ENCODE results near the gene BEST1.

The BEST1 gene

DNA sequence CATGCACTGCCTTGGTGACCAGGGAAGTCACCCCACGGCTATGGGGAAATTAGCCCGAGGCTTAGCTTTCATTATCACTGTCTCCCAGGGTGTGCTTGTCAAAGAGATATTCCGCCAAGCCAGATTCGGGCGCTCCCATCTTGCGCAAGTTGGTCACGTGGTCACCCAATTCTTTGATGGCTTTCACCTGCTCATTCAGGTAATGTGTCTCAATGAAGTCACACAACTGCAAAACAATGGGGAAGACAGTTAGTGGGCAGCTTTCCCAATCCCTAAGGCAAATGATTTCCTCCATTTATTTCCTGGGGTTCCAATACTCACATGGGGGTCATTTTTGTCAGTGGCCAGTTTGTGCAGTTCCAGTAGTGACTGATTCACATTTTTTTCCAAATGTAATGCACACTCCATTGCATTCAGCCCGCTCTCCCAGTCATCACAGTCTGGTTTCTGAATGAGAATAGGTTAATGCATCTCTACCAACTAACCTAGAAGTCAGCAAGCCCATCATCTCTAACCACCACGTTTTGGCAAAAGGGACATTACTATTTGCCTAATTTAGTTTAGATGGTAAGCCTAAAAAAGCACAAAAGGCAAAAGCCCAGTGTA is 14.6 kb downstream of the BEST1 start:
- peak; percentile 11 for DNase-seq (ENCODE audit: low spot score)

DNA sequence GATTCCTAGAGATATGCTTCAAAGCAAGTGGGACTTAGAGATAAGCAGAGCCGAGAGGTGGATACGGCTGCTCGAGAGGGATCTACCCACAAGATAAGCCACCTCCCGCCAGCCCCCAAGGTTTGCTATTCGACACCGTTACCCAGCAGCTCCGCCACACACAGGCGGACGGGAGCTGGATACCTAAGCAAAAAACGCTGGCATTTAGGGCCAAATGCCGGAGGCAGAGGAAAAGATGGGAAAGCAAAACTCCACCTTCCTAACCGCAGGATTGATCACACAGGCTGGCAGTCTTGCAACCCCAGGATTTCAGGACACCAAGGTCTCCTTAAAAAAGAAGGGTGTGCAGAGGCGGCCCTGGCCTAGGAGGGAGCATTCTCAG is 16.6 kb downstream of the BEST1 start:
- peak; percentile 55 for DNase-seq (ENCODE audit: low spot score)

- DNase-seq (ENCODE audit: low spot score), result peak; percentile 94
Measured at GRCh38 chr11:61967116-61967923, 17.2 kb downstream of the BEST1 start, which contains the start of gene FTH1. TSS of gene FTH1 (minus strand) at chr11:61967634. CDS start at chr11:61967425, 209 bp downstream.

DNA sequence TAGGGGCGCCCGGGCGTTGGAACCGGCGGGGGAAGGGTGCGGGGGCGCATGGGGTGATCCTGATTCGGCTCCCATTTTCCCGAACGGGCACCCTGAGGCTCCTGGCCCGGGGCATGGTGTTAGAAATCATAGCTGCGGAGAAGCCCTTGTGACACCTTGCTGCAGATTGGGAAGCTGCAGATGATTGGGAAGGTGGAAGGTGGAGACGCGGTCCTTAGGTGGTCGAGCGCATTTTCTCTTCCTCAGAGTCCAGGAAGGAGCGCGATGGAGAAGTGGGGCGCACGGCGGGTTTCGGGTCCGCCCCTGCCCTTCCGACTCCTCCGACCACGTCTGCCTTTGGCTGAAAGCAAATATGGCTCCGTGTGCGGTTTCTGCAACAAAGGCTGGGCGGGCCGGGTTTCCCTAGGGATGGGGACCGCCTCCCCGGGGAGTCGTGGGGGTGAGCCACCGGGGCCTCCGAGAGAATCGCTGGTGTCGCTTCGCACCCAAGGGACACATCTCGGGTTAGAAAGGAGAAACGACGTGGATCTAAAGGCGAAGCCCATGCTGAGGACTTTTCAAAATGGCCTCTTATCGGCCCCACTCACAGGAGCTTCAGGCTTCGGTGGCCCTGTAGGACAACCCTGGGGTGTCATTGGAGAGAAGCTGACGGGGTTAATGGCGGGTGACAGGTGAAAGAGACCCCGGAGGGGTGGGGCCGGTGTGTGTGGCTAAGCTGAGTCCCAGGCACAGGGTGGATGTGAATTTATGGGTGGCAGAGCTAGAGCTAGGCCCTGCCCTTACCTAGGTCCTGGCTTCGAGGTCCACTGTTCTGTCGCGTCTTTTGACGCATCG is 18.0 kb downstream of the BEST1 start:
- peak; percentile 71 for DNase-seq (ENCODE audit: low spot score)

DNA sequence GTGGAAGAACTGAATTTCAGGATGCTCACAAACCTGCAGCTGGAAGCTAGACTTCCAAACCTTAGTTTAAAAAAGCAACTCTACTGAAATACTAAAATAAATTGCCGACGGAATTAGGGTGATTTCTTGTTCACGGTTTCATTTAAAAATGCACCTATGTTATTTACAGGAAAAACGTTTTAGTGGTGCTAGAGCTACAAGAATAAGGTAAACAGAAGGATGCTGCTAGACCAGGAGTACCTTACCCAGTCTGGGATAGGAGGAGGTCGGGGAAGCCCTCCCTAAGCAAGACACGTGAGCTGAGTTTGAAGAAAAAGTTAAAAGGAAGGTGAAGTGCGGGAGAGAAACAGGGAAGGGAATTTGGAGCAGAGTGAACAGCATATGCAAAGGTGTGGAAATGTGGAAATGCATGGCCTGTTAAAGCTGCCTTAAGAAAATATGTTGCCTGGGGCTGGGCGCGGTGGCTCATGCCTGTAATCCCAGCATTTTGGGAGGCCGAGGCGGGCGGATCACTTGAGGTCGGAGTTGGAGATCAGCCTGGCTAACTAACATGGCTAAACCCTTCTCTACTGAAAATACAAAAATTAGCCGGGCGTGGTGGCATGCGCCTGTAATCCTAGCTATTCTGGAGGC is 18.7 kb downstream of the BEST1 start:
- DNase-seq (ENCODE audit: low spot score), result peak; percentile 48

GRCh38 chr11:61969391-61969758 is 19.2 kb downstream of the BEST1 start:
- no peak for DNase-seq (ENCODE audit: low spot score)

GRCh38 chr11:61969838-61970662 is 19.9 kb downstream of the BEST1 start:
- DNase-seq (ENCODE audit: low spot score), result no peak

DNA sequence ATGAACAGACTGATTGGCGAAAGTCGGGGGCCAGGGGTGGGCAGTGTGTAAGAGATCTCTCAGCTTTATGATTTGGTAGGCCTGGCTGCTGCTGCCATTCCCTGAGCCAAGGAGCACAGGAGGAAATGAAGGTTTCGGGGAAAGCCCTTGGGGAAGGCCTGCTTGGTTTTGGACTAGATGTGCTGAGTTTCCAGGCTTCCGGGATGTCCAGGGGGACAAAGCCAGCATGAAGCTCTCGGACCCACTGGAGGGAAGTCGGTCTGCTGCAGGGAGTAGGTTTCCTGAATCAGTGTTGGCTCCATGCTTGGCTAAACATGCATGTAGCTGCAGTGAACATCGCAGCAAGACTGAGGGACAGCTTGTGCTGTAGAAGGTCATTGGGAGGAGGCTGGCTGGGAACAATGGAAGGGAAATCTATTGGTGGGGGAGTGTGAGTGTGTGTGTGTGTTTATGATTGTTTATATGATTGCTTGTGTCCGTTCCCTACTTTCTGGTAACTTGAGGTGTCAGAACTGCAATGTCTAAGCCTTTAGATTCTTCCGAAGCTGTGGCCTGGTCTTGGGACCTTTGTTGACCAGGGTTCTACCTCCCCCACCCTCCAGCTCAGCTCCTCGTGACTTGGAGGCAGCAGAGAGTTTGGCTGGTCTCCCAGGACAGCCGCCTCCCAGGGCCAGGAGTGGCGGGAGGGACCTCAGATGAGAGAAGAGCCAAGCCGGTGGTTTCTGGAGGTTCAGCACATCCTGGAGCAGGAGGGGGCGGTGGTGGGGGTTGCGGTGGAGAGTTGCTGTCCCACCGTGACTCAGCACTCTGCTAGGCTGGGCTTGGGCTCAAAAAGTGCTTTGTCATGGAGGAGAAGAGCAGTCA is 21.3 kb downstream of the BEST1 start:
- peak; percentile 89 for DNase-seq (ENCODE audit: low spot score)

DNA sequence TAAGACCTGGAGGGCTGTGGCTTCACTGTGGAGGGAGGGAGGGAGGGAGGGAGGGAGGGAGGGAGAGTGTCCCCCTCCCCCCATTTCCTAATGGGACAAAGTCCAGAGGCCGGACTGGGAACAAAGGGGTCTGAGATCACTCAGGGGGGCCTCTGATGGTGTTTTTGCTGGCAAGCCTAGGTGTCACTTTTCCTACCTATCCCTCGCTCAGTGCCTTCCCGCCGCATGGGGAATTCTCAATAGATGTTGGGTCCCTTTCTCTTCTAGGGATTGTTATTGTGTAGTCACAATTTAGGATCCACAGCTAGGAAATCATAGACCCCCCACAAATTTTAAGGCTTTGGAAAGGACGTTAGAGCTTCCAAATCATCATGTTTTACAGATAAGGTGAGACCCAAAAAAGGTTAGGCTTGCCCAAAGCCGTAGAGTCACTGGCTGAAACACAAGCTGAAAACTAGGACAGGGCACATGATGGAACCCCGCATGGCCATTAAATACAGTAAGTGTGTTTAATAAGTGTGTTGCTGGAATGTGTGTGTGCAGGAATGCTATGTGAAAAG is 22.0 kb downstream of the BEST1 start:
- no peak for DNase-seq (ENCODE audit: low spot score)

DNA sequence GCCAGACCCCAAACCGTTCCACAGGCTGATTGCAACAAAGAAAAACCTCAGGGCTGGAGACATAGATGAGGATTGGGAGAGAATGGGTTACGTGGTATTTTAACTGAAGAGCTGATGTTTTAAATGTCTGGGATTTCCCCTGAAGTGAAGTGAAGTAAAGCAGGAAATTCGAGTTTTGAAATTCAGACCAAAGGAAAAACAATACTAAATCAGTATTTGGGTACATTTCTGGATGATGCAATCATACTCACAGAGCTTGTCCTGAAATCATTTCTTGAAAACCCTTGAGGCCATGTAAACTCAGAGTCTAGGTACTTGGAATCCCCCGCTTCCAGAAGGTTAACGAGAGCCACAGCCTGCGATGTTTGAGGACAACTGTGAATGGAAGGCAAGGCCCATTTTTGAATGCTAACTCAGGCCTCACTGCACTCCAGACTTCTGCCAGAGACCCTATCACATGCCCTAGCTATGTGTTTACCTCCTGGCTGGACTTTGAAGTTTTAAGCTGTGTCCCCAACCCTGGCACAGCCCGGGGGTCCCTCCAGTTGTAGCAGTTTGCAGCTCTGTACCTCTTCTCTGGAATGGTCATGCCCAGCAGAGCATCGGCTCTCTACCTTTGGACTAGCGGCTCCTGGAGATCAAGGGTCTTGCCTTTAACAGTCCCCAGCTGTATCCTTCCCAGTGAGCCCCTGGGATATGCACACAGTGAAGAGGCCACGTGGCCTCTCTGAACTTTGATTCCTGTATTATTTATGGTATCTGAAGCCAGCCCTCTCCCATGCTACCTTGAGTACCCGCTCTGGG is 22.7 kb downstream of the BEST1 start:
- peak; percentile 29 for DNase-seq (ENCODE audit: low spot score)

DNA sequence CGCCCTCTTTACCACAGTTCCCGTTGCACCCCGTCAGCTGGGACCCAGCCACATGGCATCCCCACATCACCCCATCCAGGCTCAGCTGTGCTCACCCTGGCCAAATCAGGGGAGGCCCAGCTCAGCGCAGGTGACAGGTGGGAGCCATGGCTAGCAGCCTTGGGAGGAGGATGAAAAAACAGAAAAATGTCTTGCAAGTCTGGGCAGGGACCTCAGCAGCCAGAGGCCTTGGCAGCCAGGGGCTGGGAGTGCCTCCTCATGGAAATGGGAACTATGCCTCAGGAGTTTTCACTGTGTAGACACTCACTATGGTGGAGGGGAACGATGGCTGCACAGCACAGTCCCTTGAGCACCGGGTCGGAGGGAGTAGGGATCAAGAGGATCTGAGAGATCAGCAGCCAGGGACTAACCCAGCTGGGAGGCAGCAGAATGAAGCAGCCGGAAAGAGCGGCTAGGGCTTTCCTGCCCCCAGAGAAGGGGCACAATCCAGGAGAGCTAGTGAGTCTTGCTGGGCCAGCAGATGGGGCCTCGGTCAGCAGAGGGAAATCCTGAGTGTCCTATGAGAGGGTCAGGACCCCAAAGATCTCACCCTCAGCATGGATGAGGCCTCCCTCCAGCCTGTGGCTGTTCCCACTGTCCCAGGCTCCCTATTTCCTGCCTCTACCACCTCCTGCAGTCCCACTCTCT is 23.5 kb downstream of the BEST1 start:
- no peak for DNase-seq (ENCODE audit: low spot score)

- DNase-seq (ENCODE audit: low spot score), result no peak
Measured at GRCh38 chr11:61974766-61975631, 24.8 kb downstream of the BEST1 start.

DNA sequence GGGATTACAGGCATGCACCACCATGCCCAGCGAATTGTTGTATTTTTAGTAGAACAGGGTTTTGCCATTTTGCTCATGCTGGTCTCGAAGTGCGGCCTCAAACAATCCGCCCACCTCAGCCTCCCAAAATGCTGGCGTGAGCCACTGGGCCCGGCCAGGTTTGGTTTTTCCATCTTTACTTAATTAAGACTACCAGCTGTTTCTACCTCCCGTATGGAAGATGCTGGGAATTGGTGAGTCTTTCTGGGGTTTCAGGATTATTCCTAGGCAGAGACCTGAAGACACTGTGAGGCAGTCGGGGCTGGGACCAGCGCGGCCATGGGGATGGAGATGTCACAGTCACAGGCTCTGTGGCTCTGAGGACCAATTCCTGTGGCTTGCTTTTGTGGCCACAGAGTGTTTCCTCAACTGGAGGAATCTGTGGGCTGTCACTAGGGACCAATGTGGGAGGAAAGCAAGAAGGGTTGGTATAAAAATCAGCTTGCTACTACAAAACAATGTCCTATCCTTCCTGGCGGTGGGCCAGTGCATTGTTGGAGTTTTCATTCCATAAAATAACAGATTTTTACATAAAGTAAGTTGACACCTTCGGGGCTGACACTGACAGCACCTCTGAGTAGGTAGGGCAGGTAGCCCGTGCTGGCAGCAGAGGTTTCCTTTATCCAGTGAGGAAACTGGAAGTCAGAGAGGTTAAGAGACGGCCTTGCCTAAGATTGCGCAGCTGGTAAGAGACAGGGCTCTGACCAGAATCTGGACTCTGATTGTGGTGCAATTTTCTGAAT is 25.7 kb downstream of the BEST1 start:
- no peak for DNase-seq (ENCODE audit: low spot score)

DNA sequence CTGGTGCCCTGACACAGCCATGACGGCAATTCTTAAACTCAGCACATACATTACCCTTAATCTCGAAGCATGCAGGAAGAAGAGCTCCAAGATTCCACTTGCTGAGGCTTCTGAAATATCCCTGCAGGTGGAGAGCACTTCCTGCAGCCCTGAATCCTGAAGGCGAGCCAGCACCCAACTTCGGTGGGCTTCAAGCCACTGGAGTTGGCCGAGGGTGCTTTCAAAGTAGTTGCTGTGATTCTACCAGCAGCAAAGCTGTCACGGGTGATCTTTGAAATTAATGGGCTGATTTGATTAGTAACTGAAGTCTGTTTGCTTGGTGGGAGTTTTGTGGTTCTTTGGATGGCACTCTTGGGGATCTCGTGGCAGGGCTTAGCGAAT is 26.3 kb downstream of the BEST1 start:
- no peak for DNase-seq (ENCODE audit: low spot score)

DNA sequence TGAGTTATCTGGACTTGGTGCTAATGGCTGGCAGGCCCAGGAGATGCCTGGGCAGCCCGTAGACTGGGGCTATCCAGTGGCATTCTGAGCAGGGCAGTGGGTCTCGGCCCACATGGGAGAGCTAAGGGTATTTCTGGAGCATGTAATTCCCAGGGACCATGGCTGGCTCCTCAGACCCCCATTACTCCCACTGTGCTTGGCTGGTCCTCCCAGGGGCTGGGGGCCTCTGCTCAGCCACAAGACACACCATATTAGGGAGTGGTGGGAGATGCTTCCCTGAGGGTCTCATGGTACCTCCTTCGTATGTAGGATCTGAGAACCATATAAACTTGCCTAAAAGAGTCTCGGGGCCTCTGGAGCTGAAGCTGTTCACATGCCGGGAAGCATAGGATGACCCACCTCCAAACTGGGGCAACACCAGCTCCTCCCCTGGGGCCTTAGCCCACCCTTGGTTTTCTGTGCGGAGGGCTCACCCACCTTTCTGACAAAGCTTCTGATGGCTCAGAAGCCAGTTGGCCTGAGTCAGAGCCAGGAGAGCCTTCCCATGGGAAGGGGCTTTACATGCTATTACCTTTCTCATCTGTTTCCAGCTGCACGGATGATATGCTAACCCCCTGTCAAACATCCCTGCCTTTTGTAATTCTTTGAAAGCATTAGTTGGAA is 26.8 kb downstream of the BEST1 start:
- no peak for DNase-seq (ENCODE audit: low spot score)
